NCI-H345 (cell line): Measurements from ENCODE around the gene DNAJB13.

Source experiments
- DNase-seq: peaks from one replicate; lab custom pipeline; 2025; lab: John Stamatoyannopoulos, UW

DNAJB13 gene

GRCh38 chr11:74015919-74016684 lies 65.3 kb downstream of the DNAJB13 start:
- DNase-seq = no peak

GRCh38 chr11:74017631-74018030 lies 66.8 kb downstream of the DNAJB13 start:
- no peak for DNase-seq

GRCh38 chr11:74018331-74019005 lies 67.6 kb downstream of the DNAJB13 start:
- no peak for DNase-seq

GRCh38 chr11:74019104-74019738 lies 68.4 kb downstream of the DNAJB13 start:
- DNase-seq = no peak

- DNase-seq = no peak
Measured at GRCh38 chr11:74019860-74020259, 69.0 kb downstream of the DNAJB13 start.
